NCI-H2227 treated with DMSO at 0.1 percent for 48 hours (cell line): ENCODE data around the gene LCAT.
"Not testable (repeated sequence)": the region's sequence is repeated elsewhere in the genome, so short reads cannot be mapped to it uniquely, and the experiment has no call there.

ENCODE experiments used
- DNase-seq: peaks from one replicate; lab custom pipeline; 2025; lab: John Stamatoyannopoulos, UW

The LCAT gene

DNA sequence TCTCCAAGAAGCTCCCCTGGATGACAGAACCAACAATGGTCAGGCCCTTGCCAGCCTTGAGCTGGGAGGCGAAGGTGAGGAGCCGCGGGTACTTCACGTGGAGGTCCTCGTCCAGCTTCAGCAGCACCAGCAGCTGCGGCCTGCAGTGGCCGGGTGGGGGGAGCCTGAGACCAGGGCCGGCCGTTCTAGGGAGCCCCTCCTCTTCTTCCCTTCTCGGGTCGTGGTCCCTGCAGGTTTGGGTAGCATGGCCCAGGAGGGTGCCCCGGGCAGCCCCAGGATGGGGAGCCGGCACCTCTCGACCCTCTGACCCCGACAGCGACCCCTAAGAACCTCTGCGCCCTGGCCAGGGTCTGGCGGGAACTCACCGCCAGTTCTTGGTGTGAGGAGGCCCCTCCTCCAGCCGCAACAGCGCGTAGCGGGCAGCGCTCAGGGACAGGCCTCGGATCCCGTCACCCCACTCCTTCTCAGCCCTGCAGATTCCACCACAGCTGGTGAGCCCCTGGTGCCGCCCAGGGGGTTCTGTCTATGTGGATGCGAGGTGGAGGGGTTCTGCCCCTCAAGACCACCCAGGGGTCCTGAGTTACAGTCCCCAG lies 3.1 kb upstream of the LCAT start:
- DNase-seq, result no peak

DNA sequence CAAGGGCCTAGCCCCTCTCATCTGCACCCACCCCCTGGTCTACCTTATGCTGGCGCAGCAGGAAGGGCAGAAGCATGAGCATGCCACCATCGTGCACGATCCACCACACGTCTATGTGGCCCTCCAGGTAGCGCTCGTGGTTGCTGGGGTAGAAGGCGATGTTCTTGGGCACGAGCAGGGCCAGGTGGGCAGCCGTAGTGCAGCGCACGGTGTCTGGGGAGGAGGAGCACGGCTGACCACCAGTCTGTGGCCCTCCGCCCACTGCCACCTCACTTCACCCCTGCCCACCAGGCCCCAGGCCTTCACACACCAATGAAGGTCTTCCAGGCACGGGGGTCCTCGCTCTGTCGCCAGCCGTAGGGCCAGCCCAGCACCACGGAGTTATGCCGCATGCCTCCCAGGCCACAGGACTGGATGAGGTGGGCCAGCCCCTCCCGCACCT lies 2.2 kb upstream of the LCAT start:
- DNase-seq, result no peak

DNA sequence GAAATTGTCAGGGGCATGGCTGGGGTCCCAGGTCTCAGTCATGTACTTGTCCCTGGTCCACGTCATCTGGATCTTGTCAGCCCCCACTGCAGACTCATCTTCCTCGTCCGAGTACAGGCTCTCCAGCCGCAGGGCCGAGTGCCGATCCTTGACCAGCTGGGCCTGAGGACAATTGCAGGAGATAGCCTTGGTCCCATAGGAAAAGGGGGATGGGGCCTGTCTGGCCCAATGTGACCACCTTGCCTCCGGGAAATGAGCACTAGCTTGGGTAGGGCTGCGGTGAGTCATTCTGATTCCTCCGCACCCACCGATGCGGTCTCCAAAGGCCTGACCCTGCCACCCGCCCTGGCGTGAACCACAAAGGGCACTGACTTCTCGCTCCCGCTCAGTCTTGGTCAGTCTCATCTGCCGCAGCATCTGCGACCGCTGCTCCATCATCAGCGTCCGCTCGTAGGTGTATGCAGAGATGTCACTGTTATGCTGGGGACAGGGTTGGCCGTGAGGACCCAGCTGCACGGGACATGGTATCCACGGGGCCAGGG lies 1.5 kb upstream of the LCAT start:
- DNase-seq, result no peak

DNA sequence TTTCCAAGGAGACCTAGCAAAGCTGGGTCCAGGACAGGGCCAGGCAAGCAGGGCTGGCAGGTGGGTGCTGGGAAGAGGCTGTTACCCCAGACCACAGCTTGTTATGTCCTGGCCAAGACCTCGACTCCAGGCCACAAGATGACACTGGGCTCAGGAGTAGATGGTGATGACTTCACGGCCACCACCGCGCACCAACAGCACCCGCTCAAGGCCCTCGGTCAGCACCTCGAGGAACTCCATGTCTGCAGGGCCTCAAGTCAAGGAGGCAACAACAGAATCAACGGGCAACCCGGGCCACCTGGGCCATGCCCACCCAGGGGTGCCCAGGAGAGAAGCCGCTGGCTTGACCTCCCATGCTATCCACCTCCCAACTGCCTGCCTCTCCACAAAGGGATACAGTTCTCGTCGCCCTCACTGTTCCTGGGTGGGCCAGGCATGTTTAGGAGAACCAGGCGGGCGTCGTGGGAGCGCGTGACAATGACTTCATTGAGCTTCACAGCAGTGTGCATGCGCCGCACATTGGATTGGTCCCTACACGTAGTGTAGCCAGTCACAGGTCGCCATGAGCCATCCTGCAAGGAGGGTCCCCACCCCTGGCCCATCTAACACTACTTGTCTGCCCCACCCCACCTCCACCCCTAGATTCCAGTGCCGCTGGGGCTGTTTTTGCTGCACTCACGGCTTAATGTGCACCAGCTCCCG lies 921 bp upstream of the LCAT start:
- DNase-seq, result no peak

DNA sequence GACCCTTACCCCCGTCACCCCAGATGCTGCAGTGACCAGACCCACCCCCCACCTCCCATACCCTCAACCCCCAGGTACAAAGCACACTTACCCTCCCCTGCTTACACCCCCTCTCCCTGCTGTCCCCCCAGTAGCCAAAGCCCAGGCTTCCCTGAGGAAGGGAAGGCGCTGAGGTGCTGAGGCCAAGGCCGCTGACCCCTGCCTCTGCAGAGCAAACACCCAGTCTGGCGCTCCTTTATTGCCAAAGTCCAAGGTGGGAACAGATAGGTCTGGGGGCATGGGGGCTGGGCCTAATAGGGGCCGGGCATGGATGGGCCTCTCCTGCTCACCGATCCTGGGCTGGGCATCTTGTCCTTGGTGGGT lies 683 bp downstream of the LCAT start:
- no peak for DNase-seq

DNA sequence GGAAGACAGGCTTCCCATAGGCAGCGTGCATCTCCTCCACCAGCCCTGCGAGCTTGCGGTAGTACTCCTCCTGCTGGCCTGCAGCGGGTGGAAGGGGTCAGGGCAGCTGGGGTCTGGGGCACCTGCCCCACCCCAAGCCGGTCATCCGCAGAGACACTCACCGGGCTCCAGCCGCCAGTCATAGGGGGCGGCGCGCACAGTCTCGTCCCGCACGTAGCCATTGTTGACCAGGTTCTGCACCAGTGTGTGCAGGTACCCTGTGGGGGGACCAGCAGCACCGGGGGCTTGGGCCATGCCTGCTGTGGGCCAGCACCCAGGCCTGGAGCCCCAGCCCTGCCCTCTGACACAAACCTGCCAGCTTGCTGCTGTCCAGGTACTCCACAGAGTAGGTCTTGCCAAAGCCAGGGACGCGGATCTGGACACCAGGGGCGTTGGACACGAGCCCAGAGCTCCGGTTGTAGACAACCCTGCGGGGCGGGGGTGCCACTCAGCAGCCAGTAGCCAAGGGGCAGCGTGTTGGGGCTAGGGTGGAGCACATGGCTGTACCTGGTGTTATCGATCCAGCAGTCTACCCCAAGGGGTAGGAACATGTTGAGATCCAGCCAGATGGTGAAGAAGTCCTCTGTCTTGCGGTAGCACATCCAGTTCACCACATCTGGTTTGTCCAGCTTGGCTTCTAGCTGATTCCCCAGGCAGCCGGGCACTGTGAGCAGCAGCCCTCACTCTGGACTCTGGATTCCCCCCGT lies 1.2 kb downstream of the LCAT start:
- no peak for DNase-seq

DNA sequence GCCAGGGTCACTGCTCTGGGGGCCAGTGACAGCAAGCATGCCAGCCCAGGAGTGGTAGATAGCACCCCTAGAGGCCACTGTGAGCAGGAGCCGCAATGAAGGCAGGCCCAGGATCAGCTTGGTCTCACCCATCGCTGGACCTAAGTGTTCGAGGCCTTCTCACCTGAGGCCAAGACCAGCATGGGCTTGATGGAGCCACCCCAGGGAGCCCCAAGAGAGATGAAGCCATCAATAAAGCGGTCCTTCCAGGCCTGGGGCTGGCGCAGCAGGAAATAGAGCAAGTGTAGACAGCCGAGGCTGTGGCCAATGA lies 1.8 kb downstream of the LCAT start:
- DNase-seq, result no peak

DNA sequence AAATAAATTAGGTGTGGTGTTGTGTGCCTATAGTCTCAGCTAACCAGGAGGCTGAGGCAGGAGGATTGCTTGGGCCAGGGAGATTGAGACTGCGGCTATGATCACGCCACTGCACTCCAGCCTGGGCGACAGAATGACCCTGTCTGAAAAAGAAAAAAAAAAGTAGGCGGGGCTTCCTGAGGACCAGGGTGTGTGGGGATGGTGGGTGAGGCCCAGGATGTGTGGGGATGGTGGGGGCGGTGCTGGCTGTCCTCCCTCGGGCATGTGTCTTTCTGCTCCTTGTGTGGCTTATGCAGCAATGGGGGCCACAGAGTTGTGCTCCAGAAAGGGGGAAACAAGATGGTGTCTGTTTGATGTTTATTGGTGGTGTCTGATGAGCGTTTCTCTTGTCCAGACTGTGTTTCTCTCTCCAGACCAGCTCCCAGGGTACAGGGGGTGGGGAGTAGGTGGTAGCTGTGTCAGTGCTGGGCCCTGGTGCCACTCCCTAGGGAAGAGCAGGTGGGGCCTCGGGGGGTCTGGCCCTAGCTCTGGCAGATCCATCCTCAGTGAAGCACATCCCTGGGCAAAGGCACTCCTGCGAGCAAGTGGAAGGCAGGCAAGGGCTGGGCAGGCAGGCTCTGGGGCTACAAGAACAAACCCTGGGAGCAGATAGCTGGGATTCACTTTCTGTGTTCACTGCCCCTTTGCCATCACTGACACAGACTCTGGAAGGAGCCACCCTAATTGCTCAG lies 2.3 kb downstream of the LCAT start:
- no peak for DNase-seq

DNA sequence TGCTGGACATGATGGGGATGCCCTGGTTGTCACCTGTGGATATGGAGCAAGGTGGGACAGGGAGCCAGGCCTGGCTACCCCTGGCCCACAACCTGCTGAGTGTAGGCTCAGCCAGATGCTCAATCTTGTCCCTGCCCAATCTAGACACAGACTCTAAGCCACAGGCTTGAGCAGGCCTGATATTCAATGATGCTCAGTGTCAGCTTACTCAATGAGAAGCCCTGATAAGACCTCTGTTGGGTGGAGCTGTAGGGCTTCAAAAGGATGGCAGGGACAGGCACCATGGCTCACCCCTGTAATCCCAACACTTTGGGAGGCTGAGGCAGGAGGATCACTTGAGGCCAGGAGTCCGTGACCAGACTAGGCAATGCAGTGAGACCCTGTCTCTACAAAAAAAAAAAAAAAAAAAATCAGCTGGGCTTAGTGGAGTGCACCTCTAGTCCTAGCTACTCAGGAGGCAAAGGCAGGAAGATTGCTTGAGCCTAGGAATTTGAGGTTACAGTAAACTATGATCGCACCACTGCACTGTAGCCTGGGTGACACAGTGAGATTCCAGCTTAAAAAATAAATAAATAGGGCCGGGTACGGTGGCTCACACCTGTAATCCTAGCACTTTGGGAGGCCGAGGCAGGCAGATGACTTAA lies 3.4 kb downstream of the LCAT start:
- DNase-seq, result no peak

DNA sequence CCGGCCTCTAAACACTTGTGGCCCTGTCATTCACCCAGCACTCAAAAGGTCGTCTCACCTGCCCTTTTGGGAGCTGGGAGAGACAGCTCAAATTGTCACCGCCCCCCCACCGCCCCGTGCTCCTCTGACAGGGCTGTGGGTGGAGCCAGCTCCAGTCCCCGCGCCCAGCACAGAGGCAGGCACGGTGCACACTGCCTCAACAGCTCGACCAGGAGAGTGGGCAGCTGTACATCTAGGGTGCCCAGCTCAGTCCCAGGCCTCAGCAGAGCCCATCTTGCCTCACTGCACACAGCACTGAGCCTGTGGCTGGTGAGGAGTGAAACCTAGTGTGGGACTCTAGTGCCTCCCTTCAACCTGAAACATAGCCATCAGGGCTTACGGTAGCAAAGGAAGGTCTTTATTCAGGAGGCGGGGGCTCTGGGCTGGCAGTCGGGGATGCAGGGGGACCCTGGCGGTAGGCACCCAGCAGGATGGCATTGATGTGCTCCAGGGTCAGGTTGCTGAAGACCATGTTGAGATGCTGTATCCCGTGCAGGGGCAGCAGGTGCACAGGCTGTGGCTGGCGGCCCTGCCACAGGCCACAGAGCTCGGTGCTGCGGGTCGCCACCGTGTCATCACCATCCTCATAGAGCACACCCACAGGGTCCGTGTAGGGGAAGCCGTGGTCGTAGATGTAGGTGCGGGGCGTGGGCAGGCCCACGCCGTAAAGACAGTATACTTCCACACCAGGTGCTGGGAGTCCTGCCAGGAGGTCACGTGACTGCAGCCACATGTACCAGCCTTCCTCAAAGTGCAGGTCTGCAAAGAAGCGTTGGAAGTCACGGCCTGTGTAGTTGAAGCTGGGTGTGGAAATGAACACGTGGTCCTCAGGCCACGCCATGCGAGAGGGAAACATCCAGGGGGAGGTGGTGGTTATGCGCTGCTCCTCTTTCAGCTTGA lies 4.1 kb downstream of the LCAT start:
- DNase-seq, result no peak

DNA sequence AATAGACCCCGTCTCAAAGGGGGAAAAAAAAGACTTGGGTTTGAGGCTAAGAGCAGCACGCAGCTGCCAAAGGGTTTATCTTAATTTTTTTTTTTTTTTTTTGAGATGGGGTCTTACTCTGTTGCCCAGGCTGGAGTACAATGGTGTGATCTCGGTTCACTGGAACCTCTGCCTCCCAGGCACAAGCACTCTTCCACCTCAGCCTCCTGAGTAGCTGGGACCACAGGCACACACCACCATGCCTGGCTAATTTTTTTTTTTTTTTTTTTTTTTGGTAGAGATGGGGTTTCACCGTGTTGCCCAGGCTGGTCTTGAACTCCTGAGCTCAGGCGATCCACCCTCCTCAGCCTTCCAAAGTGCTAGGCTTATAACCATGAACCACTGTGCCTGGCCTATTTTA lies 6.2 kb downstream of the LCAT start:
- DNase-seq, result not testable (repeated sequence)

DNA sequence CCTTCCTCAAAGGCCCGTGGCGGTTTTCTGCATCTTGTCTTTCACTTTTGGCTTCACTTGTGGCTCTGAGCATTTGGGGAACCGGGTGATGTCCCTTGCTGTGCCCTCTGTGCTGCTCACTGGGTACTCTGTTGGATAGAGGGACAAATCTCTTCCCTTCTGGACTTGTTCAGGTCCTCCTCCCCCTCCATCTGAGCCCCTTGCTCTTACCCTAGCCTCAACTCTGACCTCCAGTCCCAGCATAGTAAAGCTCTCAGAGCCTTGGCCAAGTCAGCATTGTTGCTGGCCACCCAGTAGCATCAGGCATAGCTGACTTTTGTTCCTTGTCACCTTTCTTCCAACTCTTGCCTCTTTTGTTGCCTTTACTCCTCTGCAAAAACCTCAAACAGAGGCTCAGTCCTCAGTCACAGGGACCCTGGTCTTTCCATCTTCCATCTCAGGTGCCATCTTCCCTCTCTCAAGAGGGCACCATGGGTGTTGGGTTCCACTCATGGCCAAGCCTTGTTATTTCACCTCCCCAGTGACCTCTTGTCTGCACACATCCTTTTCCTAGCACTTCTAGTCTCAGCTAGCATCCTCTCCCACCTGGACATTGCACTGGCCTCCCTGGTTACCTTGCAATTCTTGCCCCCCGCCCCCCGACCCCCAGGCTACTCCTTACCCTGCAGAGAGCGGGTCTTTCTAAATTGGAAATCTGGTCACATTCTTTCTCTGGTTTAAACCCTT lies 6.9 kb downstream of the LCAT start:
- DNase-seq, result no peak

DNA sequence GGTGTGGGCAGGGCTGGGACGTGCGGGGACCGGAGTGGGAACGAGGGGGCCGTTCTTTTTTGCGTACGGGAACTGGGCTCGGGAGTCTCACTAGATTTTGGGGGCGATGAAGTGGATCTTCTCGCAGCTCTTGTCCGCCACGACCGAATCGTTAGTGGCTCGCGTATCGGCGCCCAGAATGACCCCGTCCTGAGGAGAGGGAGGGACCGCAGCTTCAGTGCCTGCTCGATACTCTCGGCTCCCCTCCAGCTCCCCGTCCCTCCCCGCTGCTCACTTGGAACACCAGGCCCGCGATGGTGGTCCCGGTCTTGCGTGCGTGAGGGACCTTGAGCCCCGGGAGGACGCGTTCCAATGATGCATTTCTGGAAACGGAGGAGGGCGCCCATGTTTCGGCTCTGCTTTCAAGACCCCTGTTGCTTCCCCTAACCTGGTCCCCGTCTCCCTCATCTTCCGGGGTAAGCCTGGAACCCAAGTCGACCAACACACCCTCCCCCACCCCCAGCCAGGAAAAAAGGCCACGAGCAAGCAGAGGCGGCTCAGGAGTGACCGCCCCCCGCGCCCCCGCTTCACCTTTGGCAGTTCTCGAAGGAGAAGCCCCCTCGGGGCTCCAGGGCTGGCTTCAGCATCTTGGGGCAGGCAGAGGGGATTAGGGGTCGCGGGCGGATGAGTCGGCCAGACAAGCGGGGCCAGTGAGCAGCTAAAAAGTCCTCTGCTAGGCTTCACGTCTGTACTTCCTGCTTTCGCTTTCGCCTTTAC lies 7.6 kb downstream of the LCAT start, which contains the start of gene PSMB10:
PSMB10 (minus strand) TSS at position 727 of the 756 bp plus-strand sequence; CDS start at position 626, 101 bp downstream.
- DNase-seq, result no peak

DNA sequence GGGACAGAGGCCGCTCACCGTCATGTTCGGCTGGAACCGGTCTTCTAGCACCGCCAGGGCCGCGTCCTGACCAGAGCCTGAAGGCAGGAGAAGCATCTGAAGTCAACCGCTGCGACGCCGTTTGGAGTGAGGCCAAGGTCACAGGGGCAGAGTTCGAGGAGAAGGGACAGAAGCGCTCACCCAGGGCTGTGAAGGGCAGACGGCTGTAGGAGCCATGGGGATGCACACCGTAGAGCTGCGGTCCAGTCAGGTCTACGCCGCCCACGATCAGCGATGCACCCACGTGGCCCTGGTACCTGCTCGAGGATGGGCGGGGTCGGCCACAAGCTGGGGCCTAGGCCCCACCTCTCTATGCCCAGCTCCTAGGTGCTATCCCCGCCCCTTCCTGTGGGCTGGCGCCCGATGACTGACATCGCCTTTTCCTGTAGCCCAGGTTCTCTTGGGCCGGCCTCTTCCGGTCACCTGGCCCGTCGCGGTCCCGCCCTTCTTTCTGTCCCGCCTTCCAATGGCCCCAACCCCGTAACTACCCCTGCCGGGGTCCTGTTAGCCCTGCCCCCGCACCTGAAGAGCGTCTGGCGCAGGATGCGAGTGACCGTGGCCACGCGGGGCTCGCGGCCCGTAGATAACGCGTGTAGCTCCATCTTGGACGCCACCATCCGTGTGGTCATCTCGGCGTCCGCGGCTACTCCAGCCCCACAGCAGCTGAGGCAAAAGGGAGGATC lies 8.4 kb downstream of the LCAT start:
- peak; percentile 91 for DNase-seq

DNA sequence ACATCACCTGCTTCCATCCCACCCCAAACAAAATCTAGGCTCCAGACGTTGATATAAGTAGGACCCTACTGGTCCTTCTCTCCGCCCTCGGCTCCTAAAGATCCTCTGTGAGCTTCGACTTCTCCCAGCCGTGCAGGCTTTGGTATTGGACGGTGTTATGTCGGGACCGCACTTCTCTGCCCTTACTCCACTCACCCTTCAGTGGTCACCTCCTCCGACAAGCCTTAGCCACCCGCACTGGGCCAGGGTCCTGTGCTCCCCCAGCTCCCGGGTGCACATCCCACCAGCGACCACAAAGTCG lies 8.9 kb downstream of the LCAT start:
- no peak for DNase-seq

DNA sequence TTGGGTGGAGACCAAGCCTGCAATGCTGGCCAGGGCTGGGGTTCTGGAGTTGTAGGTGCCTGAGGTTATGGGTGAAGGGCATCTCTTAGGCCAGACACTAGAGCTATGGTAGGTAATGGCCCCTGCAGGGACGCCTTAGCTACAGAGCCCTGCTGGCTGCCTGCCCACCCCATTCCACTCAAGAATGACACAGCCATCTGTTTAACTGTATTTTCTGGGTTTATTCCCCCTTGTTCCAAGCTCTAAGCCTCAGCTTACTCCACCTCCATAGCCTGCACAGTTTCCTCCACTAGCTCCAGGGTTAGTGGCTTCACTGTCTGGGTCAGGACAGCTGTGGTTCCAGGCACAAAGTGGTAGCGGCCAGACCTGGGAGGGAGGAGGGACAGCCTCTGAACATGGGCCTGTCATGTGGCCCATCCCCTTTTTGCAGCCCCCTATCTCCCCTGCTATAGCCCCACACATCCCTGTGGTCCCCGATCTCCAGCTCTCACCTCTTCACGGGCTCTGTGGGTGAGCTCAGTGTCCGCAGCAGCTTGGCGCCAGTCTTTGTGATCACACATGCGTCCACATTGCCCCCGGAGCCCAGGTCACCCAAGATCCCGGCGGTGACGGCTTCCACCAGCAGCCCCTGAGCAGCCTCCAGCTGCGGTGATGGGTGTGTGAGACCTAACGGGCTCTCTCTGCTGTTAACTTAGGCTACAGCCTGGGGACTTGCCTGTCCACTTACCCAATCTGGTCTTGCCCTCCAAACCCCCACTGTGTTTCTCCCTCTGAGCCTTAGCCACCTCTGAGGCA lies 9.4 kb downstream of the LCAT start:
- DNase-seq, result no peak

DNA sequence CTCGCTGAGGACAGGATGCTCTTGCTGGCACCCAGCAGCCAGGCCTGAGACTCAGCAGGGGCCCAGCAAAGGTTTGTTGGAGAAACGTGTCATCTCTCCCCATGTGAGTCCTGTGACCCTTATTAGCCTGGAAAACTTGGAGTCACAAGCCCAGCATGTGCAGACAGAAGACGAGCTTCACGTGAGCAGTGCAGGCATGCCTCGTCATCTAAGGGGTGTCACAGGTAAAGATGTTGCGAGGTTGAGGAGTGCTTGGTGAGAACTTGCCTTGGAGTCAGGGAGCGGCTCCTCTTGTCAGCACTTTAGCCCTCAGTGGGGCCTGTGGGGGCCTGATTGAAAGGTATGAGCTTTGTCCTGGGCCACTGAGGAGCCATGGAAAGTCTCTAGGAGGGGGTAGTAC lies 10.1 kb downstream of the LCAT start:
- no peak for DNase-seq

DNA sequence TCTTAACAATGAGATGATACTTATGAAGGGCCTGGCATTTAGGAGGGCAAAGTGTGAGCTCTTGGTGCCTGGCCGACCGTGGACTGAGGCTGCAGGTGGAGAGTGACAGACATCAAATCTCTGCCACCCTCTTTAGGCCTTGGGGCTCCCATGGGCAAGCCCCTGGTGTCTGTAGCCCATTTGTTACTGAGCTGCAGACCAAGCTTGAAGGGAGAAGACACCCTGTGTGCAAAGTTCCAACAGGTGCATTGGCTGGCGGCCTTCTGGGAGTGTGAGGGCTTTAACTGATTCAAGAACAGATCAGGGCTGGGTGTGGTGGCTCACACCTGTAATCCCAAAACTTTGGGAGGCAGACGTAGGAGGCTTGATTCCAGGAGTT lies 11.5 kb downstream of the LCAT start:
- DNase-seq, result no peak
